Tibial artery (tissue), 4 donors: ENCODE data around the gene ADIPOR1.
A peak's percentile ranks its signal among the peaks of the same experiment; 100 is the strongest.

Experiments used
- DNase-seq, 2 donors: peaks; one replicate each; pipeline ENCODE4 v3.0.0-alpha.2; 2019
- H3K27ac ChIP-seq, 2 donors: fragments of 200-600 bp; sonication (generic) in 1 of 2; 1 replicate in 1 of 2; 2 replicates in 1 of 2; pipeline ENCODE4 v1.5.1; 2018 to 2019; ENCODE audit warnings: mild to moderate bottlenecking in 1 of 2
- H3K27me3 ChIP-seq, 2 donors: fragments of 200-600 bp; sonication (generic) in 1 of 2; one replicate each; pipeline versions ENCODE4 v1.5.1 to v1.6.0; 2016 to 2019
- H3K36me3 ChIP-seq, 3 donors: fragments of 200-600 bp; sonication (generic) in 2 of 3; one replicate each; pipeline ENCODE4 v1.5.1; 2016 to 2019; ENCODE audit warnings: mild to moderate bottlenecking in 2 of 3
- H3K4me1 ChIP-seq, 4 donors: fragments of 200-600 bp; sonication (generic) in 2 of 4; 1 replicate in 3 of 4; 2 replicates in 1 of 4; pipeline ENCODE4 v1.5.1; 2016 to 2019
- H3K4me3 ChIP-seq, 2 donors: fragments of 200-600 bp; sonication (generic) in 1 of 2; 1 replicate in 1 of 2; 2 replicates in 1 of 2; pipeline ENCODE4 v1.5.1; 2018 to 2019; ENCODE audit warnings: mild to moderate bottlenecking in 2 of 2
- H3K9me3 ChIP-seq, 3 donors: fragments of 200-600 bp; sonication (generic) in 1 of 3; one replicate each; pipeline ENCODE4 v1.5.1; 2016 to 2019
- intact Hi-C: fragments of 100-400 bp; cut with DNase I; formaldehyde crosslinking; loops from one replicate; pipeline ENCODE4 v1.15.0; 2023; ENCODE audit warnings: low total_unique reads
- TF ChIP-seq, protein P1 (sequence below), 2 experiments: fragments of 200-600 bp in 1 of 2; fragments of 450-650 bp in 1 of 2; IDR thresholded peaks; one replicate each; pipeline ENCODE4 v1.5.1; 2017 to 2019; ENCODE audit warnings: antibody characterized with exemption in 2 of 2, mild to moderate bottlenecking in 1 of 2, moderate library complexity in 1 of 2

The ADIPOR1 gene

DNA sequence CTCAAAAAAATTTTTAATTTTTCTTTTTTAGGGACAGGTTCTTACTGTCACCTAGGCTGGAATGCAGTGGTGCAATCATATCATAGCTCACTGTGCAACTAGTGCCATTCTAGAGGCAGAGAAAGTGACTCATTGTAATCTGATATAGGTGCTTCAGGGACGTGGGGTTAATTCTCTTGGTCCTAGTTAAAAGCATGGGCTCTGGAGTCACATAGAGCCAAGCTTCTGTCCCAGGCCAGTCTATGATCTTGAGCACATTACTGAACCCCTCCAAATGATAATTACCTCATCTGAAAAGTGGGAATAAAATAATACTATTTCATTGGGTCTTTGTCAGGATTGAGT is 1.1 kb upstream of the ADIPOR1 start:
- DNase-seq = no peak
- no peak overlapping the region for H3K4me3 ChIP-seq
- H3K36me3 ChIP-seq = peaks cover 6 to 42% (median 10%) of the 10 kb centered on the region in 3 donors
- intact Hi-C loops = no loop called here
- H3K27ac ChIP-seq = peak overlapping the region; percentile 95 to 97
- H3K27me3 ChIP-seq = no peaks in the 10 kb centered on the region
- TF ChIP-seq, protein P1, sequence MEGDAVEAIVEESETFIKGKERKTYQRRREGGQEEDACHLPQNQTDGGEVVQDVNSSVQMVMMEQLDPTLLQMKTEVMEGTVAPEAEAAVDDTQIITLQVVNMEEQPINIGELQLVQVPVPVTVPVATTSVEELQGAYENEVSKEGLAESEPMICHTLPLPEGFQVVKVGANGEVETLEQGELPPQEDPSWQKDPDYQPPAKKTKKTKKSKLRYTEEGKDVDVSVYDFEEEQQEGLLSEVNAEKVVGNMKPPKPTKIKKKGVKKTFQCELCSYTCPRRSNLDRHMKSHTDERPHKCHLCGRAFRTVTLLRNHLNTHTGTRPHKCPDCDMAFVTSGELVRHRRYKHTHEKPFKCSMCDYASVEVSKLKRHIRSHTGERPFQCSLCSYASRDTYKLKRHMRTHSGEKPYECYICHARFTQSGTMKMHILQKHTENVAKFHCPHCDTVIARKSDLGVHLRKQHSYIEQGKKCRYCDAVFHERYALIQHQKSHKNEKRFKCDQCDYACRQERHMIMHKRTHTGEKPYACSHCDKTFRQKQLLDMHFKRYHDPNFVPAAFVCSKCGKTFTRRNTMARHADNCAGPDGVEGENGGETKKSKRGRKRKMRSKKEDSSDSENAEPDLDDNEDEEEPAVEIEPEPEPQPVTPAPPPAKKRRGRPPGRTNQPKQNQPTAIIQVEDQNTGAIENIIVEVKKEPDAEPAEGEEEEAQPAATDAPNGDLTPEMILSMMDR (IDR thresholded peaks at IDR 0.05) = no peak
- peaks cover 0 to 40% (median 28%) of the 10 kb centered on the region in 4 donors for H3K4me1 ChIP-seq
- no peaks in the 10 kb centered on the region for H3K9me3 ChIP-seq

DNA sequence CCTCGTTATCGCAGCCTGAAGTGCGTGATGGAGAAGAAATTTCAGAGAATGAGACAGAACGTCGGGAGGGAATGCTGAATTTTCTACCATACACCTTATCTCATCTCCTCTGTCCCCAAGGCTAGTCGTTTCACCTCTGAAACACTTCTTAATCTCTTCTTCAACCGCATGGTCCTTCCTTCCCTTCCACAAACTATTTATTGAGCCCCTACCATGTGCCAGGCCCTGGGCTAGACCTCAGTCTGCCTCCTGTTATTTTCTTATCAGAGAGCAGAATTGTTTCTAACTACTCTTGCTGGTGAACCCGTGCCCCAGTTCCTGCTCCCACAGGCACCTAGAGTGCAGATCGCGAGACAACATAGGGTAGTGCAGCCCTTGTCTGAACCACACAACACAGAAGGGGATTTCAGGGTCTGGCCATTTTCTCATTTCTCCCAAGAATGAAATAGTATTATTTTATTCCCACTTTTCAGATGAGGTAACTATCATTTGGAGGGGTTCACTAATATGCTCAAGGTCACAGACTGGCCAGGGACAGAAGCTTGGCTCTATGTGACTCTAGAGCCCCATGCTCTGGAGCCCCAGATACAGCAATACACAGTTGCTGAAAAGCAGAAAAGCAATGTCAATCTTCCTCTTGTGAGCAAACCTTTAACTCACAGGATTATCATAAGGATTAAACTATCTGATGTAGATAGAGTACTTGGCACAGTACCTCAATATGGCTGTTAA is 598 bp upstream of the ADIPOR1 start:
- no peak for DNase-seq
- peak overlapping the region; percentile 95 to 97 for H3K27ac ChIP-seq
- peak overlapping the region; percentile 93 to 99 for H3K4me3 ChIP-seq
- intact Hi-C loops = no loop called here
- H3K9me3 ChIP-seq = no peaks in the 10 kb centered on the region
- H3K27me3 ChIP-seq = no peaks in the 10 kb centered on the region
- TF ChIP-seq, protein P1 (IDR thresholded peaks at IDR 0.05) = no peak
- H3K4me1 ChIP-seq = peaks cover 0 to 44% (median 31%) of the 10 kb centered on the region in 4 donors
- peaks cover 6 to 37% (median 10%) of the 10 kb centered on the region in 3 donors for H3K36me3 ChIP-seq

DNA sequence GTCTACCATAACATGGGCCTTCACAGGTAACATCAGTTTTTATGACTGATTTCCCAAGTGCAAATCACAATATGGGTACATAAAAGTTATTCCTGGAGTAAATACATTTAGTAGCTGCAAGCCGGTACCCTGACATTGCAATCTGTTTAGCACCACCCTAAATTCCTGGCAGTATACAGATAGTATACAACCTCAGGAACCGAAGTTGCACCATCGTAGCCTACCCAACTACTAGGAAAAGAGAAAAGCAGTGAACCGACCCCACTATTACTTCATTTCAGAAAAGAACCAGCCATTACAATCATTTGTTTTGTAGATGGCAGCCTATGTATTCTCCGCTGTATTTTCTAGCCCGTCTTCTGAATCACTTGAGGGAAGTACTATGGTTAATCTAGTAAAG is 1.1 kb downstream of the ADIPOR1 start:
- intact Hi-C loops = no loop called here
- no peak for DNase-seq
- H3K27me3 ChIP-seq = no peaks in the 10 kb centered on the region
- H3K27ac ChIP-seq = peak overlapping the region; percentile 95 to 97
- peaks cover under 1 to 25% (median under 1%) of the 10 kb centered on the region in 3 donors for H3K36me3 ChIP-seq
- TF ChIP-seq, protein P1 (IDR thresholded peaks at IDR 0.05) = no peak
- no peaks in the 10 kb centered on the region for H3K9me3 ChIP-seq
- peaks cover 0 to 57% (median 32%) of the 10 kb centered on the region in 4 donors for H3K4me1 ChIP-seq
- H3K4me3 ChIP-seq = peak overlapping the region; percentile 93 to 99

DNA sequence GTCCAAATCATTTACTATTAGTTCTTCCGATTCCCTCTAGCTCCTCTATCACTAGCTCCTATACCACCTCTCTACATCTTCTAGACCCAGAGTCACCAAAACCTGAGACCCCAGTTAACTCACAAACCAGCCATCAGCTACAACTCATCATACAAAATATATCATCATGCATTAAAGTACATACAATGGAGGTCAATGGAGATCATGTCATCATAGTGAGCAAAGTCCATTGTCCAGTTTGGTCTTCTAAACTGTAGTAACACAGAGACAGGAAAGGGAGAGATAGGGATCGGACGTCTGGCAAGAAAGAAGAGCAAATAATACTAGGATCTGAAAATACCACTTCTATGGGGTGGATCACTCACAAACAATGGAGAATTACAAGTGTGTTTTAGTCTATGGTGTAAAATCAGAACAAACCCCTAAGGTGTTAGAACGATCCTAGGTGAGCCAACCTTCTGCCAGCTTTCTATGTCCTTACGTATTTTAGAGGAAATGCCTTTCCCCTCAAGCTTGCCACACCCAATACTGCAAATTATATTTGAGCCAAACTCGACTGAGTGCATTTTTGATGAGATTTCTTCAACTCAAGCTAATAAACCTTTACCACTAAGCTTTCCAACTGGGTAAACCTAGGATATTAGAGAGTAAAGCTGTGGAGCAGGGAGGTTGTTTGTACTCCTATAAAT is 3.9 kb downstream of the ADIPOR1 start:
- Histone ChIP-seq H3K4me3 (no peak overlapping the region), H3K4me1 (peaks cover 0 to 60% (median 37%) of the 10 kb centered on the region in 4 donors), H3K27ac (no peak overlapping the region), H3K27me3 (no peaks in the 10 kb centered on the region), H3K9me3 (no peaks in the 10 kb centered on the region), H3K36me3 (peaks cover 15 to 39% (median 20%) of the 10 kb centered on the region in 3 donors)
- no peak for DNase-seq
- intact Hi-C loops = no loop called here
- TF ChIP-seq, protein P1 (IDR thresholded peaks at IDR 0.05) = no peak

DNA sequence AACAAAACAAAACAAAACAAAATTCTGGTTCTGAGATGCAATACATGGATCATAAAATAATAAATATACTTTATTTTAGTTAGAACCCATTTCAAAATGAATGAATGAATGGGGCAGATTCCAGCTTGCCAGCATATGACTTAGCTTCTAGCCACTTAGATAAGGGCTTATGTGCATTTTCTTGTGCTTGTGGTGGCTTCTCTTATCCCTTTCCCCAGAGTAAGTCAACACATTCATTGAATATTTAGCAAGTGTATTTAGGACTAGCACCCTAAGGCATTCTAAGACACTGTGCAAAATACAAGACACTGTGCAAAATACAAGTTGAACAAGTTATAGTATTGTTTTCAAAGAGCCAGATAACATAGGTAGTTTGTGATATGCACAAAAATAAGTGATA is 4.7 kb downstream of the ADIPOR1 start:
- intact Hi-C loops = no loop called here
- Histone ChIP-seq H3K36me3 (peaks cover 15 to 47% (median 28%) of the 10 kb centered on the region in 3 donors), H3K27me3 (no peaks in the 10 kb centered on the region), H3K9me3 (no peaks in the 10 kb centered on the region), H3K4me1 (peaks cover 0 to 55% (median 33%) of the 10 kb centered on the region in 4 donors), H3K27ac (no peak overlapping the region), H3K4me3 (no peak overlapping the region)
- DNase-seq = no peak
- TF ChIP-seq, protein P1 (IDR thresholded peaks at IDR 0.05) = no peak
